KMS-11 (cell line): Measurements from ENCODE around the gene ADM2.

Experiments
- H2AFZ ChIP-seq: fragments of 200-600 bp; sonication (generic); 2 replicates; pipeline ENCODE4 v1.6.1; 2016; ENCODE audit warnings: antibody characterized with exemption, mixed run types, low read depth
- H3K27ac ChIP-seq: fragments of 200-600 bp; sonication (generic); 2 replicates; pipeline ENCODE4 v1.6.1; 2016; ENCODE audit warnings: mild to moderate bottlenecking, mixed run types
- H3K27me3 ChIP-seq: fragments of 200-600 bp; sonication (generic); 2 replicates; pipeline ENCODE4 v1.6.1; 2017; ENCODE audit warnings: mild to moderate bottlenecking, low read depth, mixed run types, moderate library complexity; ENCODE audit not compliant: insufficient read depth
- H3K36me3 ChIP-seq: fragments of 200-600 bp; sonication (generic); 2 replicates; pipeline ENCODE4 v1.6.1; 2017; ENCODE audit warnings: mild to moderate bottlenecking, mixed run types; ENCODE audit not compliant: insufficient read depth
- H3K4me1 ChIP-seq: fragments of 200-600 bp; sonication (generic); 2 replicates; pipeline ENCODE4 v1.6.1; 2016; ENCODE audit warnings: mild to moderate bottlenecking, low read depth, mixed run types; ENCODE audit not compliant: poor library complexity, severe bottlenecking
- H3K4me2 ChIP-seq: fragments of 200-600 bp; sonication (generic); 2 replicates; pipeline ENCODE4 v1.7.0; 2016; ENCODE audit warnings: mild to moderate bottlenecking, mixed run types
- H3K4me3 ChIP-seq: fragments of 200-600 bp; sonication (generic); IDR thresholded peaks from 2 replicates; pipeline ENCODE4 v1.6.1; 2017; ENCODE audit warnings: low read depth, low read length, mixed read lengths; ENCODE audit not compliant: insufficient read depth
- H3K79me2 ChIP-seq: fragments of 200-600 bp; sonication (generic); 2 replicates; pipeline ENCODE4 v1.6.1; 2016; ENCODE audit warnings: low read depth, mixed run types; ENCODE audit not compliant: insufficient read depth
- H3K9ac ChIP-seq: fragments of 200-600 bp; sonication (generic); 2 replicates; pipeline ENCODE4 v1.6.1; 2016; ENCODE audit warnings: mild to moderate bottlenecking, mixed run types
- H4K20me1 ChIP-seq: fragments of 200-600 bp; sonication (generic); 2 replicates; pipeline ENCODE4 v1.6.1; 2016; ENCODE audit warnings: mild to moderate bottlenecking, mixed run types; ENCODE audit not compliant: insufficient read depth
- CTCF ChIP-seq: fragments of 200-600 bp; sonication (generic); conservative IDR thresholded peaks from 2 replicates; pipeline ENCODE4 v1.6.1; 2017; ENCODE audit warnings: low read depth, mild to moderate bottlenecking, antibody characterized with exemption, low read length, moderate library complexity, mixed read lengths

ADM2 gene

GRCh38 chr22:50468626-50469025 lies 12.7 kb upstream of the ADM2 start:
- Histone ChIP-seq H3K27me3 (no peaks in the 10 kb centered on the region), H3K4me3 (no peak overlapping the region), H3K79me2 (peaks cover 41% of the 10 kb centered on the region), H3K27ac (peak overlapping the region; percentile 95), H3K9ac (no peak overlapping the region; the same call in 1 of the 2 replicates), H3K4me2 (peak overlapping the region; percentile 71; the same call in 1 of the 2 replicates), H4K20me1 (no peaks in the 10 kb centered on the region), H2AFZ (no peak overlapping the region), H3K4me1 (peaks cover 53% of the 10 kb centered on the region), H3K36me3 (no peaks in the 10 kb centered on the region)
- no peak for TF ChIP-seq CTCF

- Histone ChIP-seq H4K20me1 (no peaks in the 10 kb centered on the region), H3K4me1 (peaks cover 53% of the 10 kb centered on the region), H3K9ac (peak overlapping the region; percentile 60; the same call in 1 of the 2 replicates), H3K27me3 (no peaks in the 10 kb centered on the region), H3K27ac (peak overlapping the region; percentile 95), H3K4me3 (no peak overlapping the region), H3K4me2 (peak overlapping the region; percentile 96), H3K36me3 (no peaks in the 10 kb centered on the region), H3K79me2 (peaks cover 48% of the 10 kb centered on the region), H2AFZ (no peak overlapping the region)
- no peak for TF ChIP-seq CTCF
These were observed 11.7 kb upstream of the ADM2 start for GRCh38 chr22:50469377-50470305.

GRCh38 chr22:50470491-50470890 lies 10.9 kb upstream of the ADM2 start:
- Histone ChIP-seq H2AFZ (no peak overlapping the region), H3K9ac (peak overlapping the region; percentile 60; the same call in 1 of the 2 replicates), H3K4me2 (peak overlapping the region; percentile 96), H3K27ac (peak overlapping the region; percentile 95), H3K79me2 (peaks cover 48% of the 10 kb centered on the region), H3K4me3 (no peak overlapping the region), H3K36me3 (no peaks in the 10 kb centered on the region), H4K20me1 (no peaks in the 10 kb centered on the region), H3K4me1 (peaks cover 53% of the 10 kb centered on the region), H3K27me3 (no peaks in the 10 kb centered on the region)
- no peak for TF ChIP-seq CTCF

GRCh38 chr22:50471197-50471847 lies 10.0 kb upstream of the ADM2 start:
- H3K79me2 ChIP-seq, result peaks cover 48% of the 10 kb centered on the region
- no peak overlapping the region for H3K4me3 ChIP-seq
- peak overlapping the region; percentile 95 for H3K27ac ChIP-seq
- H3K4me1 ChIP-seq, result peaks cover 53% of the 10 kb centered on the region
- H2AFZ ChIP-seq, result no peak overlapping the region
- TF ChIP-seq CTCF, result no peak
- H3K4me2 ChIP-seq, result peak overlapping the region; percentile 96
- no peaks in the 10 kb centered on the region for H3K27me3 ChIP-seq
- no peaks in the 10 kb centered on the region for H4K20me1 ChIP-seq
- peak overlapping the region; percentile 60; the same call in 1 of the 2 replicates for H3K9ac ChIP-seq
- no peaks in the 10 kb centered on the region for H3K36me3 ChIP-seq
